Glutamatergic neuron (in vitro differentiated cells): Measurements from ENCODE around the gene IKBIP. TPM values are rescaled to one million over a fixed set of nuclear protein-coding genes. Genes with fewer than 3 reads are reported as not detected.
A peak's percentile ranks its signal among the peaks of the same experiment; 100 is the strongest.

Experiments used
- DNase-seq: peaks from one replicate; pipeline ENCODE4 v3.0.0; 2022
- H3K27ac Mint-ChIP-seq: one replicate; pipeline ENCODE4 v1.8.0; 2020; ENCODE audit warnings: mild to moderate bottlenecking, mixed read lengths, inconsistent platforms; ENCODE audit not compliant: unreplicated experiment
- H3K27me3 Mint-ChIP-seq: one replicate; pipeline ENCODE4 v1.8.0; 2020; ENCODE audit warnings: mild to moderate bottlenecking, moderate library complexity, mixed read lengths, inconsistent platforms; ENCODE audit not compliant: unreplicated experiment
- H3K36me3 Mint-ChIP-seq: one replicate; pipeline ENCODE4 v1.8.0; 2020; ENCODE audit warnings: mild to moderate bottlenecking, mixed read lengths, inconsistent platforms; ENCODE audit not compliant: unreplicated experiment
- H3K4me1 Mint-ChIP-seq: one replicate; pipeline ENCODE4 v1.8.0; 2020; ENCODE audit warnings: mild to moderate bottlenecking, low read depth, mixed read lengths, inconsistent platforms; ENCODE audit not compliant: unreplicated experiment
- H3K4me3 Mint-ChIP-seq: one replicate; pipeline ENCODE4 v1.8.0; 2020; ENCODE audit warnings: mild to moderate bottlenecking, mixed read lengths, inconsistent platforms; ENCODE audit not compliant: unreplicated experiment
- H3K9me3 Mint-ChIP-seq: one replicate; pipeline ENCODE4 v1.8.0; 2020; ENCODE audit warnings: mild to moderate bottlenecking, moderate library complexity, mixed read lengths, inconsistent platforms; ENCODE audit not compliant: unreplicated experiment
- total RNA-seq: library from RNA; stranded (reverse); fragmentation: NEBNext Ultra II Directional; extraction: Animal tissue kit (Norgen Biotek cat#: 25700); gene quantifications from one replicate; pipeline ENCODE4 v1.2.1, GENCODE V29; 2021; ENCODE audit not compliant: unreplicated experiment
- TF ChIP-seq, protein P1 (sequence below): fragments of 200-600 bp; sonication (generic); IDR thresholded peaks from one replicate; pipeline ENCODE4 v1.5.0; 2021; ENCODE audit not compliant: partially characterized antibody, unreplicated experiment

Gene IKBIP
- total RNA-seq, 1 donor from 2014 or later: 6.1 TPM

- H3K27me3 Mint-ChIP-seq: peaks cover 2% of the 10 kb centered on the region
- no peaks in the 10 kb centered on the region for H3K36me3 Mint-ChIP-seq
- H3K4me3 Mint-ChIP-seq: no peak overlapping the region
- no peak for DNase-seq
- H3K4me1 Mint-ChIP-seq: no peaks in the 10 kb centered on the region
- TF ChIP-seq, protein P1, sequence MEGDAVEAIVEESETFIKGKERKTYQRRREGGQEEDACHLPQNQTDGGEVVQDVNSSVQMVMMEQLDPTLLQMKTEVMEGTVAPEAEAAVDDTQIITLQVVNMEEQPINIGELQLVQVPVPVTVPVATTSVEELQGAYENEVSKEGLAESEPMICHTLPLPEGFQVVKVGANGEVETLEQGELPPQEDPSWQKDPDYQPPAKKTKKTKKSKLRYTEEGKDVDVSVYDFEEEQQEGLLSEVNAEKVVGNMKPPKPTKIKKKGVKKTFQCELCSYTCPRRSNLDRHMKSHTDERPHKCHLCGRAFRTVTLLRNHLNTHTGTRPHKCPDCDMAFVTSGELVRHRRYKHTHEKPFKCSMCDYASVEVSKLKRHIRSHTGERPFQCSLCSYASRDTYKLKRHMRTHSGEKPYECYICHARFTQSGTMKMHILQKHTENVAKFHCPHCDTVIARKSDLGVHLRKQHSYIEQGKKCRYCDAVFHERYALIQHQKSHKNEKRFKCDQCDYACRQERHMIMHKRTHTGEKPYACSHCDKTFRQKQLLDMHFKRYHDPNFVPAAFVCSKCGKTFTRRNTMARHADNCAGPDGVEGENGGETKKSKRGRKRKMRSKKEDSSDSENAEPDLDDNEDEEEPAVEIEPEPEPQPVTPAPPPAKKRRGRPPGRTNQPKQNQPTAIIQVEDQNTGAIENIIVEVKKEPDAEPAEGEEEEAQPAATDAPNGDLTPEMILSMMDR: no peak
- no peaks in the 10 kb centered on the region for H3K9me3 Mint-ChIP-seq
- H3K27ac Mint-ChIP-seq: no peak overlapping the region
These were observed 25.2 kb upstream of the IKBIP start for GRCh38 chr12:98669751-98670150.

DNA sequence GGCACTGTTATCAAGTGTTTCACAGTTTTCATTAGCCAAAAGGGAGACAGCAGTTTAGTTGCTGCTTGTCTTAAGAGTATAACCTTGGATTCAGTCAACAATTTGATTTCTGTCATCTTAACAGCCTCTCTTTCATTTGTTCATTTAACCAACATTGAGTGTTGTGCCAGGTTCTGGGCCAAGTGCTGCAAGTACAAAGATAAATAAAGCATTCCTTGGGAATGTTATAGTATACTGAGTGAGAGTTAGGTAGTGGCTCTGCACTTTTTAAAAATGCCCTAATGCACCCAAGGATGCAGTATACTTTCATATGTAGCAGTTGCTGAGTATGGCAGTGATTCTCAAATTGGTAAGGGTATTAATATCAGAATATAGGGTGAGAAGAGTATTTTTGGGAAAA lies 15.9 kb upstream of the IKBIP start:
- no peaks in the 10 kb centered on the region for H3K9me3 Mint-ChIP-seq
- no peaks in the 10 kb centered on the region for H3K4me1 Mint-ChIP-seq
- DNase-seq: no peak
- H3K27ac Mint-ChIP-seq: no peak overlapping the region
- no peaks in the 10 kb centered on the region for H3K27me3 Mint-ChIP-seq
- no peak overlapping the region for H3K4me3 Mint-ChIP-seq
- H3K36me3 Mint-ChIP-seq: peaks cover 8% of the 10 kb centered on the region
- TF ChIP-seq, protein P1: no peak

DNA sequence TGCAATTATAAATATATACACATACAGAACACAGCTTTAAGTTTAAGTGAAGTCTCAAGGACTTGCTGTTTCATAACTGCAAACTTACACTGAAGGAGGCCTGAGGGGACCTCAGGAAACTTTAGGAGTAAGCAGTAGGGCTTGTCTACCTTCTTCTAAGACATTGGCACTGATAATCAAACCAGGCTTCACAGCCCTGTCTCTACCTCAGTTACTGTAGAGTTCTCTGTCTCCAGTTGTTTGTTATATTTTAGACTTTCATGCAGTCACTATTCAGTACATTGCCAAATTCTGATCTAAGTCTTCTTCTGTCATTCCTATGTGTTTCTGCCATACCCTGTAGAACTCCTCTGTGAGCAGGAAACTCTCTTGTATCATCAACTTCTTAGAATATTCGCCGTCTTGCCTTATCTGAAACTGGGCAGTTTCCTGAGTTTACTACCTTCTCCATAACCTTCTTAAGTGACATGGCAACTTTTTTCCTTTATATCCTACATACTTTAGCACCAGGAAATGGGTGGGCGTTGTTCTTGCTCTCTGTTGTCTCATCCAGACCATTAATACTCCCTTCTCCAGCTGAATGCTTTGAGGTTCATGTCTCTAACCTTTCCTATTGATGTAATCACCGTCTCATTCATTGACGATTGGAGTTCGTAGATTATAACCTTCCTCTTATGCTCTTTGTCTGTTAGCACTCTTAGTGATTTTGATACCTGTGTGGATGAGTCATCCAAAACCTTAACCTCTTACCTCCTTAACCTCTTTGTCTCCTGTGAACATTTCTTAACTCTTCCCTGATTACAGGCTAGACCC lies 11.9 kb upstream of the IKBIP start:
- no peak overlapping the region for H3K27ac Mint-ChIP-seq
- H3K4me1 Mint-ChIP-seq: no peaks in the 10 kb centered on the region
- TF ChIP-seq, protein P1: no peak
- DNase-seq: no peak
- no peak overlapping the region for H3K4me3 Mint-ChIP-seq
- no peaks in the 10 kb centered on the region for H3K9me3 Mint-ChIP-seq
- peaks cover 8% of the 10 kb centered on the region for H3K36me3 Mint-ChIP-seq
- H3K27me3 Mint-ChIP-seq: no peaks in the 10 kb centered on the region

- Mint-ChIP-seq H3K27me3 (no peaks in the 10 kb centered on the region), H3K27ac (no peak overlapping the region), H3K9me3 (no peaks in the 10 kb centered on the region), H3K36me3 (peaks cover 8% of the 10 kb centered on the region), H3K4me1 (no peaks in the 10 kb centered on the region), H3K4me3 (no peak overlapping the region)
- DNase-seq: no peak
- TF ChIP-seq, protein P1: peak; percentile 25
These were observed 9.4 kb upstream of the IKBIP start for GRCh38 chr12:98653866-98654493.

DNA sequence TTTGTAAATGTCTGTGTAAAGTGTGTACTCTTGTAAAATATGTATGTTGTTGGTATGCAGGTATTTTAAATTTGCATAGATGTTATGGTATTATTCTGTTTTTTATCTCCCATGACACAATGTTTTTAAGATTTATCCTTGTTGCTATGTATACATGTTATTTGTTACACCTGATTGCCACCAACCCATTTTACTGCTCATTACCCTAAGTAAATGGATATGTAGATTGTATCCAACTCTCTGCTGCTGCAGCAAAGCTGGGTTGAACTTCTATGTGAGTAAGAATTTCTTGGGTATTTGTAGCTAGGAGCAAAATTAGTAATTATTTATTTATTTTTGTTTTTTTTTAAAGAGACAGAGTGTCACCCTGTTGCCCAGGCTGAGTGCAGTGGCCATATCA lies 6.7 kb upstream of the IKBIP start:
- TF ChIP-seq, protein P1: no peak
- no peaks in the 10 kb centered on the region for H3K27me3 Mint-ChIP-seq
- no peaks in the 10 kb centered on the region for H3K4me1 Mint-ChIP-seq
- no peak overlapping the region for H3K27ac Mint-ChIP-seq
- no peaks in the 10 kb centered on the region for H3K9me3 Mint-ChIP-seq
- DNase-seq: no peak
- H3K36me3 Mint-ChIP-seq: no peaks in the 10 kb centered on the region
- no peak overlapping the region for H3K4me3 Mint-ChIP-seq
